CD4-positive, alpha-beta T cell treated with Interleukin-12 subunit alpha and Interleukin-12 subunit beta, for 1 hour (primary cell): ENCODE results near the gene INSM1.

ENCODE experiments used
- DNase-seq: peaks from one replicate; pipeline ENCODE4 v3.0.0-alpha.2; 2020

Gene INSM1

GRCh38 chr20:20395903-20396568, 28.1 kb downstream of the INSM1 start:
- DNase-seq: no peak

- DNase-seq: no peak
Measured at GRCh38 chr20:20396794-20397193, 28.9 kb downstream of the INSM1 start.

DNA sequence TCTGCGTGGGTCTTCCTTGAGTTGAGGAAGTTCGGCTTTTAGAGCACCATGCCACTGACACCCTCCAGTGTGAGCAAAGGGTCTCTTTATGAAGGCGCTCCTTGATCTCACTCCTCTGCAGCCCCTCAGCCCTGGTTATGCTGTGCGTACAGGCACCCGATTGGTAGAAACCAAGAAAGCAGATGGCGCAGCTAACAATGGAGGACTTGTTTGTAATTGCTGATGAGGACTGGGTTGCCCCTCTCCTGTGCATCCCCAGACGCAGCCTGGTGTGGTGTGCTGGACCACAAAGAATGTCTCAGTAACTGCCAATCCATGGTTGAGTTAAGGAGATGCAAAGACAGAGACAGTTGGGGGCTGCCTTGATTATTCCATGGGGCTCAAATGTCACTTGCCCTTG, 30.2 kb downstream of the INSM1 start:
- no peak for DNase-seq

- DNase-seq: no peak
Measured at GRCh38 chr20:20399531-20400500, 31.9 kb downstream of the INSM1 start.

DNA sequence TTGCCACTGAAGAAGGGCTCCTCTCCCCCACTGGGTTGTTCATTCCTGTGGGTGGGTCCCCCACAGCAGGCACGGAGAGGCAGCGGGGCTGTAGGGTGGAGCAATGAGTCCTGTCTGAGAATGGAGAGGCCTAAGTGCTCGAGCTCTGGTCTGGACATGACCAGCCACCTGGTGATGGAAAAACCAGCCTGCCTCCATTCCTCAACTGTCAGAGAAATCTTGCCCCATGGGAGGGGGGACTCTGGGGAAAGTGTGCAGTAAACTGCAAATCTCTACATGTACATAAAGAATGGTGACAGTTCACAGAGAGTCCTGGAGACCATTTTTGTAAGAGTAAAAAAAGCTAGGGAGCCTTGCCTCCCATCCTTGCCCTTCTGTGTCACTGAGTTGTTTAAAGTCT, 34.1 kb downstream of the INSM1 start:
- no peak for DNase-seq

- no peak for DNase-seq
Measured at GRCh38 chr20:20404633-20405032, 36.7 kb downstream of the INSM1 start.

GRCh38 chr20:20405623-20406022, 37.7 kb downstream of the INSM1 start:
- DNase-seq: no peak

DNA sequence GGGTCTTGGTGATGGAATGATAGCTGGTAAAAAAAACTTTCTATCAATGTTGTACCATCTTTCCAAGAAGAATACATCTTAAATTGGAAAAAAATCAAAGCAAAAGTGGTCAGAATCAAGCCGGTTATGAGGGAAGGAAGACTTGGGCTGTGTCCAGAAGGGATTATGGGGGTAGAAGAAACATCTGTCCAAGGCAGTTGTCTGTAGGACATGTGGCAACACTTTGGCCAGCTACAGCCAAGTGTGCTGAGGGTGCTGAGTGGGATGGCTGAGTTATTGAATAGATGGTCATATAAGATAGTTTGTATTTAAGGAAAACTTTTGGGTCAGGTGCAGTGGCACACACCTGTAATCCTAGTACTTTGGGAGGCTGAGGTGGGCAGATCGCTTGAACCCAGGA, 38.4 kb downstream of the INSM1 start:
- no peak for DNase-seq

- no peak for DNase-seq
Measured at GRCh38 chr20:20407891-20408805, 40.2 kb downstream of the INSM1 start.

DNA sequence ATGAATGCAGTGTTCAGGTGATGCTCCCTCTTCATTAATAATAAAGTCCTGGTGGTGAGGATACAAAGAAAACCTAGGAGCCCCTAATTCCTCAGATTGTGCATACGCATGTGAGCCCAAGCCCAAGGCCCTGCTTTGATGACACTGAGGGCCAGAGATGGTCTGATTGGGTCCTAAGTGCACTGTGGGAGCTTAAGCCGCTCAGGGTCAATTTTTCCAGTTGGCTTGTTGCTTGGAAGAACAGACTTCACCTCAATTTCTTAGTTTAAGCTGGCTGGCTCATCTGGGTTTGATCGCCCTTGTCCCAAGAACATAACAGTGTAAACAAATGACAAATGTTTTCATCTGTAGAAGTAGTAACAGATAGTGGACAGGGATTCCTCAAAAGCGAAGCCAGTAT, 41.4 kb downstream of the INSM1 start:
- no peak for DNase-seq

GRCh38 chr20:20410678-20411077, 42.8 kb downstream of the INSM1 start:
- DNase-seq: no peak

DNA sequence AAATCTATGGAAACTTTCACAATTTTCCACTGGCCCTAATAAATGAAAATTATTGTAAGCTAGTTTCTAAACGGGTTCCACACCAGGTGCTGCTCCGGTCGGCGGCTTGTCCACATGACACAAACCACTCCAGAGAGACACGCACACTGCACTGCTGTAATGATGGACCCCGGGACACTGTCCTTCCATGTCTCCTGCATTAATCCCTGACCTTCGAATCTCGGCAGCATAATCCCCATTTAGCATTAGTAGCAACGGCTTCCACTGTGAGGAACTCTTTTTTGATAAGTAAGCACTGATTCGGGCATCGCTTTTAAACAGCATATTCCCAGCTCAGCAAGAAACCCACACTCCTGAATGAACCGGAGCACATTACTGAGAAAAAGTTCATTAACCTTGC, 43.5 kb downstream of the INSM1 start:
- no peak for DNase-seq

DNA sequence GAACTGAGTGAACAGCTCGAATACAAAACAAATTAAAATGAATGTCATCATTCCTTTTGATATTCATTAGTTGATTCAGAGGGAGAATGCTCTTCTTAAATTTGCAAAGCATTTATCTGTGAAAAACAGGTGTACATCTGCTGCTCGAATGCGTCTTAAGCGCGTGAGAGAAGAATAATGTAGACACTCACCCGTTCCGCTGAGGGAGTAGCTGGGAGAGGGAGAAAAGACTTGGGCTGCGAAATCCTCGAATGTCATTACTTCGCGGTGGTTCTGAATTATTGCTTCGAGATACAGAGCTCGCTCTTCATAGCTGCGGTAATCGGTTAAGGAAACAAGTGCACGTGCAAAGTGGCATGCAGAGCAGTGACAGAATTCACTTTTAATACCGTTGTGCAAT, 43.9 kb downstream of the INSM1 start:
- DNase-seq: no peak

GRCh38 chr20:20412750-20413149, 44.8 kb downstream of the INSM1 start:
- no peak for DNase-seq

DNA sequence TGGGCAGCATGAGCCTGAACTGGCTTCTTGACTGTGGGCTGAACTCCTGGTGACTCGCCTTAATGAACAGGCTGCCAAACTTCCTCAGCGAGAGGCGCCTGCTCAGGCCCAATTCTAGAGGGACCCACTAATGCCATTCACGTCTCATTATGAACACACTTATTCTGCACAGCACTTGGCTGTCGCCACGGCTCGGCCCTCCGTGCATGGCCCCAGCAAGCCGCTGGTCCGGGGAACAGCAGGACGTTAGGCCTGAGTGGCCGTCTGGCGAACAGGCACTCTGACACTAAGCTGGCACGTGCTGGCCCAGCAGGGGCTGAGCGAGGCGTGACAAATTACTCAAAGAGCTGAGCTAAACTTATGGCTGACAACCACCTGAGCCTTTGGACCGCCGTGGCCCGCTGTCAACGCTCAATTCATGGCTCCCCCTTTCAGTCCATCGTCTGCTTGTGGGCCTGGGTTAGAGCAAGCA, 45.9 kb downstream of the INSM1 start:
- no peak for DNase-seq

GRCh38 chr20:20414640-20415220, 46.8 kb downstream of the INSM1 start:
- no peak for DNase-seq

GRCh38 chr20:20415321-20415720, 47.4 kb downstream of the INSM1 start:
- DNase-seq: no peak

DNA sequence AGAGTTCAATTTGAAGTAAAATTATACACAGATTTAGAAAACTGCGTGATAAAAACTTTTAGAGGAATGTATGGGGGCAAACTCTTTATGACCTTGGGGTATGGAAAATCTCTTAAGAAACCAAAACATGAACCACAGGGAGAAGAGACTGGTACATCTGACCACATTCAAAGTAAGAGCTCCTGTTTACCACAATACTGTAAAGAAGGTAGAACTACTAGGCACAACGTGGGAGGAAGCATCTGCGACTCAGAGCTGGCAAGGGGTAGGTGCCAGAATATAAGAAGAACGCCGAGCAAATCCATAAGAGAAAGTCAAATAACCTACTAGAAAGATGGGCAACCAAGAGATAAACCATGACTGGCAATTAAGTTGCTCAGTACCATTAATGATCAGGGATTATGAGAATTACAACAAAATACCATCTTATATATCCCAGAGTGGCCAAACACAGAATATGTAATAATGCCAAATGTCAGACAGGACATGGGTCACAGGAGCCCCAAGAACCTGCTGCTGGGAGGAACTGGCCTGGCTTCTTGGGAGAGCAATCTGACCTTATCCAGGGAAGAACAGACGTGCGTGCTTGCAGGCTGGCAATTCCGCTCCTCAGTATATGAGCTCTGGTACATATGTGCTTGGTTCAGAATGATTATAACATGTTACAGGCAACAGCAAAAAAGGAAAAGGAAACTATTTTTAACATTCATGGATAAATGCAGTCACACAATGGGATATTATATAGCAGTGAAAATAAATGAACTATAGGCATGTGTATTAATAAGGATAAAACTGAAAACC, 50.2 kb downstream of the INSM1 start:
- DNase-seq: no peak
